HEK293 (cell line): Measurements from ENCODE around the gene RHOT2.
"Not testable (repeated sequence)": the region's sequence is repeated elsewhere in the genome, so short reads cannot be mapped to it uniquely, and the experiment has no call there.

ENCODE experiments used
- CTCF ChIP-seq: fragments of 450-650 bp; formaldehyde crosslinking; IDR thresholded peaks from 2 replicates; pipeline ENCODE4 v1.5.1; 2016; ENCODE audit warnings: missing biosample characterization, missing genetic modification characterization
- REST ChIP-seq: fragments of 450-650 bp; formaldehyde crosslinking; IDR thresholded peaks from 2 replicates; pipeline ENCODE4 v1.5.1; 2016; ENCODE audit warnings: missing biosample characterization, missing genetic modification characterization
- ZNF473 ChIP-seq: fragments of 450-650 bp; formaldehyde crosslinking; IDR thresholded peaks from 2 replicates; pipeline ENCODE4 v1.5.1; 2017; ENCODE audit warnings: missing biosample characterization, missing genetic modification characterization

- not testable (repeated sequence) for TF ChIP-seq CTCF (tag by site-specific recombination); REST (tag by site-specific recombination); ZNF473
These were observed 23.3 kb downstream of the RHOT2 start for GRCh38 chr16:691242-691641.
